Breast epithelium (tissue), 4 donors: ENCODE measurements around the gene IMPA2. TPM values are rescaled to one million over a fixed set of nuclear protein-coding genes. Genes with fewer than 3 reads are reported as not detected.

Experiments used
- DNase-seq, 2 donors: peaks; one replicate each; pipeline ENCODE4 v3.0.0-alpha.2; 2019; ENCODE audit warnings: low spot score in 2 of 2
- H3K27ac ChIP-seq, 2 donors: fragments of 200-600 bp; sonication (generic) in 1 of 2; one replicate each; pipeline ENCODE4 v1.5.1; 2016 to 2019; ENCODE audit warnings: mild to moderate bottlenecking in 1 of 2
- H3K27me3 ChIP-seq, 2 donors: fragments of 200-600 bp; sonication (generic) in 1 of 2; one replicate each; pipeline versions ENCODE4 v1.5.1 to v1.6.0; 2017 to 2019; ENCODE audit warnings: control low read depth in 1 of 2, mild to moderate bottlenecking in 1 of 2
- H3K36me3 ChIP-seq: fragments of 200-600 bp; one replicate; pipeline ENCODE4 v1.5.1; 2019
- H3K4me1 ChIP-seq, 2 donors: fragments of 200-600 bp; sonication (generic); one replicate each; pipeline ENCODE4 v1.5.1; 2016 to 2019; ENCODE audit warnings: control low read depth in 1 of 2
- H3K4me3 ChIP-seq, 3 donors: fragments of 200-600 bp; sonication (generic); 1 replicate in 2 of 3; 2 replicates in 1 of 3; pipeline ENCODE4 v1.5.1; 2016 to 2019; ENCODE audit warnings: mild to moderate bottlenecking in 3 of 3, moderate library complexity in 2 of 3
- H3K9me3 ChIP-seq, 2 donors: fragments of 200-600 bp; sonication (generic) in 1 of 2; one replicate each; pipeline ENCODE4 v1.5.1; 2016 to 2019; ENCODE audit warnings: control low read depth in 1 of 2
- POLR2A ChIP-seq: fragments of 450-650 bp; IDR thresholded peaks from one replicate; pipeline ENCODE4 v1.6.1; 2016; ENCODE audit warnings: antibody characterized with exemption, mild to moderate bottlenecking, moderate library complexity
- POLR2AphosphoS5 ChIP-seq, 3 donors: sonication (generic); formaldehyde crosslinking; IDR thresholded peaks; one replicate each; pipeline ENCODE4 v1.6.1; 2017; ENCODE audit warnings: antibody characterized with exemption in 3 of 3
- intact Hi-C: fragments of 100-400 bp; cut with DNase I; formaldehyde crosslinking; loops from one replicate; pipeline ENCODE4 v1.15.1; 2023; ENCODE audit warnings: low total_unique reads
- total RNA-seq, 3 donors: library from RNA; depleted of rRNA; stranded (reverse); fragments of >200 nt; gene quantifications; one replicate each; pipeline ENCODE4 v1.1.0, GENCODE V29; 2016
- TF ChIP-seq, protein P1 (sequence below), 3 donors: fragments of 450-650 bp; IDR thresholded peaks; one replicate each; pipeline ENCODE4 v1.5.1; 2016 to 2017; ENCODE audit warnings: antibody characterized with exemption in 3 of 3, mild to moderate bottlenecking in 3 of 3, moderate library complexity in 3 of 3

IMPA2 gene
- total RNA-seq, 3 donors from 2014 or later = 25.2 to 26.5 (median 26.2) TPM

DNA sequence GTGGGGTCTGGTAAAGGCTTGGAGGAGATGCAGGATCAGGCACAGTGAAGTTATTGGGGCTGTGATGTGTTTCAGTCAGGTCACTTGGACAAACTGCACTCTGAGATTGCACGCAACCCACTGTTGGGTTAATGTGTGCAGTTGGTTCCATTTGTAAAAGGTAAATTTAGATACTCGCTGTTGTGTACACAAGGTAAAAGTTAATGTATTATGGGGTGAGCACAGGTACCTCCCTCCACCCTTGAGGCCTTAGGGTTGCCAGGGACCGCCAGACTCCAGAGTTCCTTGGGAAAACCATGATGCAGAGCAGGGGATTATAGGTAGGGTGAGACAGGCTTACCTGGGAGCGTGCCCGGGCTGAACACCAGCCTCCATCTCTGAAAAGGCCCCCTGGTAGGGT is 20.1 kb downstream of the IMPA2 start:
- Histone ChIP-seq H3K9me3 (no peaks in the 10 kb centered on the region), H3K36me3 (no peaks in the 10 kb centered on the region), H3K4me1 (no peaks in the 10 kb centered on the region), H3K4me3 (no peak overlapping the region), H3K27ac (no peak overlapping the region), H3K27me3 (no peaks in the 10 kb centered on the region)
- TF ChIP-seq POLR2AphosphoS5 (IDR thresholded peaks at IDR 0.05) (no peak), POLR2A (no peak)
- TF ChIP-seq, protein P1, sequence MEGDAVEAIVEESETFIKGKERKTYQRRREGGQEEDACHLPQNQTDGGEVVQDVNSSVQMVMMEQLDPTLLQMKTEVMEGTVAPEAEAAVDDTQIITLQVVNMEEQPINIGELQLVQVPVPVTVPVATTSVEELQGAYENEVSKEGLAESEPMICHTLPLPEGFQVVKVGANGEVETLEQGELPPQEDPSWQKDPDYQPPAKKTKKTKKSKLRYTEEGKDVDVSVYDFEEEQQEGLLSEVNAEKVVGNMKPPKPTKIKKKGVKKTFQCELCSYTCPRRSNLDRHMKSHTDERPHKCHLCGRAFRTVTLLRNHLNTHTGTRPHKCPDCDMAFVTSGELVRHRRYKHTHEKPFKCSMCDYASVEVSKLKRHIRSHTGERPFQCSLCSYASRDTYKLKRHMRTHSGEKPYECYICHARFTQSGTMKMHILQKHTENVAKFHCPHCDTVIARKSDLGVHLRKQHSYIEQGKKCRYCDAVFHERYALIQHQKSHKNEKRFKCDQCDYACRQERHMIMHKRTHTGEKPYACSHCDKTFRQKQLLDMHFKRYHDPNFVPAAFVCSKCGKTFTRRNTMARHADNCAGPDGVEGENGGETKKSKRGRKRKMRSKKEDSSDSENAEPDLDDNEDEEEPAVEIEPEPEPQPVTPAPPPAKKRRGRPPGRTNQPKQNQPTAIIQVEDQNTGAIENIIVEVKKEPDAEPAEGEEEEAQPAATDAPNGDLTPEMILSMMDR (IDR thresholded peaks at IDR 0.05) = no peak
- DNase-seq = no peak
- intact Hi-C loops = no loop called here

DNA sequence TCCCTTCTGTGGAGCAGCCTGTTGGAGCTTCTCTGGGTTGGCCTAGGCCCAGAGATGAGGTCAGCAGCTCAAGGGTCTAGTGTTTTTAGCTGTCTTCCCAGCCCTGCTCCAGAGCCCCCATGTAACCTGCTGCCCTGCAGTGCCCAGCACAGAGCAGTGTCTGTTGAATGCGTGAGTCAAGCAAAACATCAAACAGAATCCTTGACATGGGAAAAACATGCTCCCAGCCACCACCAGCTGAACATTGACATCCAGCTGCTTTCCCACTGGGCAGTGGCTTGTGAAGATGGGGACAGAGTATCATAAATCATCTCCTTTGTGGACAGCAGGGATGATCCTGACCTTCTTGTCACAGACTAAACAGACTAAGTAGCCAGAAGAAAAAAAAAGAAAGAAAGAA is 22.6 kb downstream of the IMPA2 start:
- TF ChIP-seq POLR2A = no peak
- TF ChIP-seq, protein P1 (IDR thresholded peaks at IDR 0.05) = no peak
- no peak for TF ChIP-seq POLR2AphosphoS5 (IDR thresholded peaks at IDR 0.05)
- Histone ChIP-seq H3K27ac (no peak overlapping the region), H3K4me1 (no peaks in the 10 kb centered on the region), H3K36me3 (no peaks in the 10 kb centered on the region), H3K27me3 (no peaks in the 10 kb centered on the region), H3K9me3 (no peaks in the 10 kb centered on the region), H3K4me3 (no peak overlapping the region)
- intact Hi-C loops = no loop called here
- DNase-seq = no peak

DNA sequence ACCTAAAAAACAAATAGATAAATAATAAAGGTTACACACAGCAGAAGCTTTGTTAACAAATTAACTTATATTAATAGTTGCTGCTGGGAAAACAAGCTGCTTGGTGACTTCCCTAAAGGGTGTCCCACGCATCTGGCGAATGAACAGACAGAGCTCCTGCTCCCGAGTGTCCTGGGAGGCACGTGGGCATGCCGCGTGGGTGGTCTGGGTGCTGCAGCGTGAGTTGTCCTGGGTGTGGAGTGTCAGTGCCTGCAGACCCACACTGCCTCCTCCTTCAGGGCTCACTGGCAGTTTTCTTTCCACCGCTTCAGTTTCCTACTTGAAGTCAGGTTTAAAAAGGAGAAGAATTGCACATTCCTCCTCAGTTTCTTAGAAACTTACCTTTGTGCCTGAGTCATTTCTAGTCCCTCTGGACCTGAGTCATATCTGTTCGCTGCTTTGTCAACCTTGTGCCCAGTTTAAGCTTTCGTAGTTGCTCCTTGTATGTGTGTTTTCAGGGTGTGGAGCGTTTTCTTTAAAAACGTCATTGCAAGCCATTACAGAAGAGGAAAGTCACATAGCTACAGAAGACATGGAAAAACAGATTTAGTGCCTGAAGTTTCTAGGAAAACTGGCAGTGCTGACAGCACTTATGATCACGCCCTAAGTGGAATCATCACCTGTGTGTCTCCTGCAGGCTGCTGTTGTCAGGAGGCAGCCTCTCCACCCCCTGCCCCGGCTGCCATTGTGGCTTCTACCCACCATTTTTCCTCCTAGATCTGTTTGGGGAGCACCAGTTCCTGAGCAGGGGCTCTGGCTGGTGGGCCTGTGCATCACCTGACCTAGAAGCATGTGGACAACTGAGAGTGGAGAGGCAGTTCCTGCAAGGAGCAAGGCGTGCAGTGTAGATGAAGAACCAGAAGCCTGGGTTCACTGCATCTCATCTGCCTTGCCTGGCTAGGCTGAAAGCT is 24.5 kb downstream of the IMPA2 start:
- H3K36me3 ChIP-seq = no peaks in the 10 kb centered on the region
- no peak overlapping the region for H3K27ac ChIP-seq
- intact Hi-C loops = no loop called here
- H3K4me3 ChIP-seq = no peak overlapping the region
- TF ChIP-seq, protein P1 (IDR thresholded peaks at IDR 0.05) = no peak
- no peak for TF ChIP-seq POLR2AphosphoS5 (IDR thresholded peaks at IDR 0.05)
- TF ChIP-seq POLR2A = no peak
- no peaks in the 10 kb centered on the region for H3K27me3 ChIP-seq
- DNase-seq = no peak
- no peaks in the 10 kb centered on the region for H3K4me1 ChIP-seq
- no peaks in the 10 kb centered on the region for H3K9me3 ChIP-seq

DNA sequence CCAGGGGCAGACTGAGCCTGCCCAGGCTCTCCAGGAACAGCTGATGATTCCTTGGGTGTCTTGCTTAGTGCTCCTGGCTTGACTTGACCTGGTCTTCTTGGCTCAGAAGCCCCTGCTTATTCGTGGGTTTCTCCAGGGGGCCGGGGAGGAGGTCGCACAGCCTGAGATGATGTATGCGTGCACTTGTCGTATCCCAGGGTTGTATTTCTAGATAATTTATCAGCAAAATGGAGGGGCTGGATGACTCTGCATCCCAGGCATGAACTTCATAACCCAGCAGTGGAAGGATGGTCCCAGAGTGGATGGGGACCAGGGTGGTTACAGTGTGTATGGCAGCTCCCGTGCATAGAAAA is 25.2 kb downstream of the IMPA2 start:
- intact Hi-C loops = no loop called here
- Histone ChIP-seq H3K36me3 (no peaks in the 10 kb centered on the region), H3K4me1 (no peaks in the 10 kb centered on the region)

DNA sequence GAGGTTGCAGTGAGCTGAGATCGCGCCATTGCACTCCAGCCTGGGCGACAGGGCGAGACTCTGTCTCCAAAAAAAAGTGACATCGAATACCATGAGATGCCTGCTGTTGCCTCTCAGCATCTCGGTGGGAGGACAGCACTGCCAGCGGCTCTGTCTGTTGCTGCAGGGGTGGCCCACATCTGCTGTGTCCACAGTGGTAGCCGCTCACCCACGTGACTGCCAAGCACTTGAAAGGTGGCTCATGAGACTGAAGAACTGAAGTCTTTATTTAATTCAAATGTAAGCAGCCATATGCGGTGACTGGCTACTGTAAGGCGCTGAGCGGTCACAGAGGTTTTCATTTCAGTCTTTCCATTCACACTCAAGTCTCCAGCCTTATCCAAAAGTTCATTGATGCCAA is 25.8 kb downstream of the IMPA2 start:
- no peak overlapping the region for H3K27ac ChIP-seq
- intact Hi-C loops = no loop called here
- DNase-seq = no peak

More for the DNA sequence above, 25.2 kb downstream of the IMPA2 start:
- no peak for TF ChIP-seq POLR2AphosphoS5 (IDR thresholded peaks at IDR 0.05)
- no peak for TF ChIP-seq POLR2A
- TF ChIP-seq, protein P1 (IDR thresholded peaks at IDR 0.05) = no peak
- H3K27ac ChIP-seq = no peak overlapping the region
- H3K9me3 ChIP-seq = no peaks in the 10 kb centered on the region
- no peak for DNase-seq
- no peak overlapping the region for H3K4me3 ChIP-seq
- H3K27me3 ChIP-seq = no peaks in the 10 kb centered on the region

More for the DNA sequence above, 25.8 kb downstream of the IMPA2 start:
- Histone ChIP-seq H3K36me3 (no peaks in the 10 kb centered on the region), H3K9me3 (no peaks in the 10 kb centered on the region), H3K27me3 (no peaks in the 10 kb centered on the region), H3K4me1 (no peaks in the 10 kb centered on the region), H3K4me3 (no peak overlapping the region)
- no peak for TF ChIP-seq POLR2A
- TF ChIP-seq, protein P1 (IDR thresholded peaks at IDR 0.05) = no peak
- no peak for TF ChIP-seq POLR2AphosphoS5 (IDR thresholded peaks at IDR 0.05)
